GM18870 (cell line): Measurements from ENCODE around the gene RSRC2.

Source experiments
- ATAC-seq: cut with Tn5 transposase; IDR thresholded peaks from one replicate; pipeline ENCODE4 v1.9.1; 2021; ENCODE audit warnings: moderate library complexity; ENCODE audit not compliant: unreplicated experiment

RSRC2 gene

GRCh38 chr12:122454250-122454721 is 72.5 kb downstream of the RSRC2 start:
- no peak for ATAC-seq
